K562 (cell line): ENCODE data around the gene MT2A. TPM values are rescaled to one million over a fixed set of nuclear protein-coding genes. Genes with fewer than 3 reads are reported as not detected.

Experiments
- ATAC-seq: fragments of 200-7000 bp; cut with Tn5 transposase; 3 replicates; pipeline ENCODE4 v1.9.1; 2020; ENCODE audit warnings: moderate library complexity
- BruUV-seq: library from RNA; stranded (reverse); fragments of 400-500 nt; replicated peaks from 2 replicates; lab custom pipeline; 2021; lab: Mats Ljungman, UMichigan
- CTCF ChIA-PET: fragments of 300-600 bp; formaldehyde crosslinking; extraction: SDS; loops from one replicate; lab custom pipeline; 2021; ENCODE audit warnings: low intra/inter-chr PET ratio; lab: Yijun Ruan, JAX
- POLR2A ChIA-PET: fragments of 300-600, 350-650 bp; sonication (Branson Sonifier 250); formaldehyde crosslinking; extraction: SDS; loops from one replicate; lab custom pipeline; 2021; ENCODE audit warnings: antibody characterized with exemption, inconsistent platforms; lab: Yijun Ruan, JAX
- DNase-seq, 4 experiments: peaks; one replicate each; pipeline versions ENCODE4 v3.0.0 to v3.0.0-alpha.2; 2011 to 2018; ENCODE audit warnings: low spot score in 3 of 4, mixed read lengths in 3 of 4; ENCODE audit errors: extremely low read depth in 1 of 4
- FAIRE-seq: peaks from 2 replicates; lab custom pipeline; 2011; peaks lifted over from hg19 to GRCh38; lab: Jason Lieb, UNC
- H2AFZ ChIP-seq: 2 replicates; pipeline ENCODE4 v1.6.0; 2011; ENCODE audit warnings: low read depth, low read length, control low read depth, inconsistent platforms
- H3K27ac ChIP-seq: fragments of 200-600 bp; 3 replicates; pipeline ENCODE4 v1.8.0; 2011; ENCODE audit warnings: low read depth, mild to moderate bottlenecking, control low read depth, inconsistent platforms, low read length, moderate library complexity, mixed read lengths; ENCODE audit errors: extremely low read depth
- H3K27me3 ChIP-seq, 2 experiments: fragments of 300-600 bp in 1 of 2; 2 replicates in 1 of 2; 3 replicates in 1 of 2; pipeline versions ENCODE4 v1.6.0 to v1.8.0; 2011; ENCODE audit warnings: inconsistent platforms in 2 of 2, low read length in 2 of 2, mild to moderate bottlenecking in 1 of 2, mixed read lengths in 1 of 2, moderate library complexity in 1 of 2; ENCODE audit not compliant: control insufficient read depth in 2 of 2, insufficient read depth in 2 of 2
- H3K36me3 ChIP-seq: fragments of 300-600 bp; 3 replicates; pipeline ENCODE4 v1.8.0; 2011; ENCODE audit warnings: mild to moderate bottlenecking, low read length, inconsistent platforms; ENCODE audit not compliant: control insufficient read depth, insufficient read depth
- H3K4me1 ChIP-seq, 2 experiments: fragments of 200-600 bp in 1 of 2; replicated peaks in 1 of 2; 2 replicates in 1 of 2; 3 replicates in 1 of 2; pipeline versions ENCODE4 v1.5.1 to v1.8.0; 2011; ENCODE audit warnings: inconsistent platforms in 2 of 2, low read length in 2 of 2, mild to moderate bottlenecking in 1 of 2, mixed read lengths in 1 of 2, moderate library complexity in 1 of 2; ENCODE audit not compliant: control insufficient read depth in 2 of 2, insufficient read depth in 2 of 2
- H3K4me2 ChIP-seq: 2 replicates; pipeline ENCODE4 v1.6.1; 2011; ENCODE audit warnings: low read length, control low read depth, inconsistent platforms, mixed read lengths; ENCODE audit not compliant: insufficient read depth
- H3K4me3 ChIP-seq: fragments of 200-600 bp; sonication (generic), shearing (Covaris generic); 2 replicates; pipeline ENCODE4 v1.5.1; 2016; ENCODE audit warnings: control low read depth, inconsistent platforms
- H3K79me2 ChIP-seq: fragments of 200-600 bp; 3 replicates; pipeline ENCODE4 v1.8.0; 2011; ENCODE audit warnings: low read length, inconsistent platforms; ENCODE audit not compliant: control insufficient read depth, insufficient read depth
- H3K9ac ChIP-seq, 2 experiments: 2 replicates each; pipeline versions ENCODE4 v1.6.0 to v1.6.1; 2011; ENCODE audit warnings: low read depth in 2 of 2, low read length in 2 of 2, control low read depth in 1 of 2, inconsistent platforms in 1 of 2, mild to moderate bottlenecking in 1 of 2, mixed read lengths in 1 of 2; ENCODE audit not compliant: insufficient read depth in 1 of 2
- H3K9me1 ChIP-seq: one replicate; pipeline ENCODE4 v1.6.0; 2011; ENCODE audit warnings: inconsistent platforms, mild to moderate bottlenecking, low read length, moderate library complexity; ENCODE audit not compliant: control insufficient read depth, insufficient read depth
- H3K9me3 ChIP-seq: replicated peaks from 2 replicates; pipeline ENCODE4 v1.5.1; 2011; ENCODE audit warnings: low read depth, low read length, inconsistent platforms; ENCODE audit not compliant: control insufficient read depth, insufficient read depth
- H4K20me1 ChIP-seq: replicated peaks from 2 replicates; pipeline ENCODE4 v1.6.1; 2011; ENCODE audit warnings: low read length, inconsistent platforms, mixed read lengths; ENCODE audit not compliant: control insufficient read depth, insufficient read depth
- ATF7 ChIP-seq: fragments of 450-650 bp; IDR thresholded peaks from 2 replicates; pipeline ENCODE4 v1.7.1; 2014; ENCODE audit warnings: mild to moderate bottlenecking, moderate library complexity
- CBX2 ChIP-seq: fragments of 200-600 bp; sonication (generic); IDR thresholded peaks from one replicate; pipeline ENCODE4 v1.6.1; 2012; ENCODE audit warnings: mild to moderate bottlenecking, low read length, inconsistent platforms; ENCODE audit not compliant: insufficient read depth, poor library complexity, severe bottlenecking
- FIP1L1 ChIP-seq: fragments of 200-400 bp; formaldehyde crosslinking; IDR thresholded peaks from 2 replicates; pipeline ENCODE4 v1.6.1; 2018; ENCODE audit warnings: mild to moderate bottlenecking, low read depth, low read length; ENCODE audit not compliant: poor library complexity, severe bottlenecking
- GABPB2 ChIP-seq: fragments of 250-450 bp; sonication (Bioruptor Pico); conservative IDR thresholded peaks from 2 replicates; pipeline ENCODE4 v1.5.1; 2021; ENCODE audit warnings: mild to moderate bottlenecking
- HDGF ChIP-seq: fragments of 450-650 bp; IDR thresholded peaks from 2 replicates; pipeline ENCODE4 v1.6.1; 2016
- ILF3 ChIP-seq: fragments of 450-650 bp; IDR thresholded peaks from 2 replicates; pipeline ENCODE4 v1.6.1; 2018; ENCODE audit warnings: antibody characterized with exemption, mild to moderate bottlenecking, moderate library complexity, borderline replicate concordance
- MED1 ChIP-seq: sonication (generic); formaldehyde crosslinking; IDR thresholded peaks from 2 replicates; pipeline ENCODE4 v1.8.1; 2023; ENCODE audit warnings: missing genetic modification reagents, borderline replicate concordance
- MYBL2 ChIP-seq, 2 experiments: fragments of 450-650 bp in 1 of 2; sonication (generic) in 1 of 2; formaldehyde crosslinking in 1 of 2; IDR thresholded peaks; 2 replicates each; pipeline versions ENCODE4 v1.6.1 to v1.8.1; 2017 to 2022; ENCODE audit warnings: borderline replicate concordance in 1 of 2, inconsistent platforms in 1 of 2, low read depth in 1 of 2, mild to moderate bottlenecking in 1 of 2, missing genetic modification reagents in 1 of 2, moderate library complexity in 1 of 2
- NBN ChIP-seq: fragments of 450-650 bp; IDR thresholded peaks from 2 replicates; pipeline ENCODE4 v1.6.1; 2016; ENCODE audit warnings: low read depth, mild to moderate bottlenecking
- SRSF7 ChIP-seq: fragments of 200-400 bp; formaldehyde crosslinking; optimal IDR thresholded peaks from 2 replicates; pipeline ENCODE3; 2017; ENCODE audit warnings: mild to moderate bottlenecking, low read depth, low read length
- TAF7 ChIP-seq: fragments of 450-650 bp; IDR thresholded peaks from 2 replicates; pipeline ENCODE4 v1.6.1; 2016; ENCODE audit warnings: missing genetic modification characterization, missing compliant biosample characterization
- TCF3 ChIP-seq: sonication (generic); formaldehyde crosslinking; IDR thresholded peaks from 2 replicates; pipeline ENCODE4 v1.4.0; 2020; ENCODE audit warnings: mild to moderate bottlenecking, missing genetic modification reagents
- TCFL5 ChIP-seq: fragments of 250-450 bp; sonication (Bioruptor Pico); conservative IDR thresholded peaks from 2 replicates; pipeline ENCODE4 v1.6.1; 2021; ENCODE audit warnings: mild to moderate bottlenecking, moderate library complexity, matching md5 sums
- TRIM25 ChIP-seq: fragments of 450-650 bp; IDR thresholded peaks from 2 replicates; pipeline ENCODE4 v1.7.0; 2016; ENCODE audit warnings: borderline replicate concordance
- ZNF3 ChIP-seq: fragments of 250-450 bp; sonication (Bioruptor Pico); IDR thresholded peaks from 2 replicates; pipeline ENCODE4 v1.5.0; 2021; ENCODE audit warnings: mild to moderate bottlenecking, moderate library complexity
- ZNF589 ChIP-seq: fragments of 200-800 bp; sonication (Bioruptor generic); IDR thresholded peaks from 2 replicates; pipeline ENCODE4 v1.6.1; 2016; ENCODE audit warnings: low read depth, missing genetic modification characterization, missing compliant biosample characterization
- in situ Hi-C: fragments of 300-500 bp; cut with MboI; formaldehyde crosslinking; loops from 4 replicates; pipeline ENCODE4 v1.15.0; 2018; ENCODE audit warnings: inconsistent platforms, mixed read lengths
- intact Hi-C: fragments of 100-400 bp; cut with micrococcal nuclease; formaldehyde crosslinking; loops from 2 replicates; pipeline ENCODE4 v1.14.2; 2022
- polyA plus RNA-seq, 8 experiments: library from polyadenylated mRNA; depleted of rRNA in 4 of 8; stranded (reverse) in 5 of 8; unstranded in 3 of 8; fragments of >200 nt; fragmentation: Nextera tagmentation in 2 of 8; fragmentation: Illumina TruSeq in 1 of 8; extraction: Ambion mirVana in 2 of 8; extraction: Trizol in 1 of 8; gene quantifications; 2 replicates each; pipeline versions ENCODE4 v1.2.1 to v1.2.3, GENCODE V29; 2011 to 2014; ENCODE audit warnings: inconsistent platforms in 1 of 8, missing spikeins in 1 of 8
- total RNA-seq, 7 experiments: library from RNA; depleted of rRNA in 6 of 7; stranded (reverse); fragments of >200 nt in 6 of 7; fragmentation: Illumina TruSeq in 2 of 7; extraction: Trizol in 2 of 7; gene quantifications; 2 replicates each; pipeline versions ENCODE4 v1.2.1 to v1.2.3, GENCODE V29; 2011 to 2021; ENCODE audit warnings: low replicate concordance in 1 of 7

Gene MT2A
- total and polyA plus RNA-seq, 9 of the 15 experiments (the other 6 are each of a cell fraction or from before 2014, with no cell fraction given) = 2.0 to 16.9 (median 8.5) TPM

GRCh38 chr16:56613706-56614105, 5.3 kb downstream of the MT2A start:
- ChIA-PET CTCF (no interaction called here), POLR2A (no interaction called here)
- H3K9ac ChIP-seq = no peak overlapping the region
- H3K79me2 ChIP-seq = no peaks in the 10 kb centered on the region
- DNase-seq = no peak
- H3K9me1 ChIP-seq = no peaks in the 10 kb centered on the region
- intact Hi-C loops (no loop called here), in situ Hi-C loops (no loop called here)
- no peak for FAIRE-seq
- H2AFZ ChIP-seq = no peak overlapping the region
- TF ChIP-seq HDGF = no peak
- no peak for TF ChIP-seq MYBL2 (IDR thresholded peaks at IDR 0.05; ENCODE audit: low read depth)
- TF ChIP-seq MYBL2 (CRISPR knock-in tag; IDR thresholded peaks at IDR 0.05; ENCODE audit: borderline replicate concordance) = no peak
- TF ChIP-seq TCFL5 = no peak
- no peak overlapping the region for H3K4me2 ChIP-seq
- H3K4me1 ChIP-seq = peaks cover 9 to 18% of the 10 kb centered on the region in 2 experiments
- no peak overlapping the region for H3K27ac ChIP-seq
- no TSS peak for BruUV-seq
- H3K36me3 ChIP-seq = no peaks in the 10 kb centered on the region
- no peaks in the 10 kb centered on the region for H4K20me1 ChIP-seq
- H3K9me3 ChIP-seq = no peaks in the 10 kb centered on the region
- ATAC-seq = no peak
- peaks cover 13 to 33% of the 10 kb centered on the region in 2 experiments for H3K27me3 ChIP-seq
- H3K4me3 ChIP-seq = no peak overlapping the region

- POLR2A ChIA-PET = no interaction called here
- H3K4me2 ChIP-seq = no peak overlapping the region
Measured at GRCh38 chr16:56614549-56614991, 6.2 kb downstream of the MT2A start.

More at GRCh38 chr16:56614549-56614991, 6.2 kb downstream of the MT2A start:
- H3K27ac ChIP-seq = no peak overlapping the region
- no peak for FAIRE-seq
- no peaks in the 10 kb centered on the region for H3K9me1 ChIP-seq
- no peak overlapping the region for H3K4me3 ChIP-seq
- no peak overlapping the region for H3K9ac ChIP-seq
- no TSS peak for BruUV-seq
- intact Hi-C loops (no loop called here), in situ Hi-C loops (no loop called here)
- no peaks in the 10 kb centered on the region for H4K20me1 ChIP-seq
- H3K36me3 ChIP-seq = no peaks in the 10 kb centered on the region
- no peak overlapping the region for H2AFZ ChIP-seq
- H3K4me1 ChIP-seq = peaks cover 9 to 11% of the 10 kb centered on the region in 2 experiments
- H3K9me3 ChIP-seq = no peaks in the 10 kb centered on the region
- H3K79me2 ChIP-seq = no peaks in the 10 kb centered on the region
- DNase-seq = no peak
- H3K27me3 ChIP-seq = peaks cover 15 to 37% of the 10 kb centered on the region in 2 experiments
- CTCF ChIA-PET = no interaction called here
- TF ChIP-seq SRSF7 (no peak), FIP1L1 (no peak), TRIM25 (no peak), CBX2 (no peak), ZNF3 (CRISPR knock-in tag) (no peak), ATF7 (no peak), MED1 (no peak), NBN (no peak), GABPB2 (CRISPR knock-in tag) (no peak), ILF3 (no peak), TAF7 (tag) (no peak), ZNF589 (CRISPR knock-in tag) (no peak), TCF3 (CRISPR knock-in tag) (no peak)
- ATAC-seq = no peak
